Forelimb muscle (tissue), 1 donor: Measurements from ENCODE around the gene PDLIM4. TPM values are rescaled to one million over a fixed set of nuclear protein-coding genes. Genes with fewer than 3 reads are reported as not detected.

ENCODE experiments used
- DNase-seq: peaks from one replicate; pipeline ENCODE4 v3.0.0-alpha.2; 2013; ENCODE audit warnings: low read depth
- polyA plus RNA-seq: library from polyadenylated mRNA; unstranded; fragments of 120-200 nt; gene quantifications from one replicate; pipeline ENCODE4 v1.2.1, GENCODE V29; 2013; ENCODE audit not compliant: insufficient read length

PDLIM4 gene
- polyA plus RNA-seq, 1 donor: 66.2 TPM

DNA sequence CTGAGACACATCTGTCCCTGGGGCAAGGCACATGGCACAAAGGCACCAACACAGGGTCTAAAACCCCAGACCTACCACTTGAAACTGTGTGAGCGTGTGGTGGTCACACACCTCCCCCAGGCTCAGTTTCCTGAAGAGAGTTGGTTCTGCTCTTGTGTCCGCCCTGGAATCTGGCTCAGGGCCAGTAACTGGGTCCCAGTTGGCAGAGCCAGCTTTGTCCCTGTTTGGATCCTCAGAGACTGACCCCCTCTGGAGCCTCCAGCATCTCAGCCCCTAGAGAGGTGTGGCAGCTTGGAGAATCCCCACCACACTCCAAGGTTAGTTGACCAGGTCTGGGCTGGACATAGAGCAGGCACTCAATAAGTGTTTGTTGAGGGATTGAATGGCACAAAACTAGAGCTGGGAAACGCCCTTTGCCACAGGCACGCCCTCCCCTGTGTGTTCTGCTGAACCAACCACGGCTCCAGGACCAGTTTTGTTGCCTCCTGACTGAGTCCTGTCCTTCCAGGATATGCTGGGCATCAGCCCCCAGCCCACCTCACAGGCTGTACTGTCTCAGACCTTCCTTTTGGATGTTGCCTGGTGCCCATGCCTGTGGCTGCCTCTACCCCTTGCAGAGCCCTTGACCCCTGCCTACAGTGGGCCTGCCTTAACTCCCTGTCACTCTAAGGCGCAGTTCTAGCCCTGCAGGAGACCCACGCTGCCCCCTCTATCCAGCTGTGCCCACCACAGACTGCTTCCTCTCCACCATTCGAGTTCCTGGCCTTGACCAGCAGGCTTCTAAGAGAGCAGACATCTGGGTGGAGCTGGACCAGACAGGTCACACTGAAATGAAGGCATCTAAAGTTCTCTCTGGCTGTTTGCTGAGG is 3.8 kb upstream of the PDLIM4 start:
- DNase-seq: no peak

DNA sequence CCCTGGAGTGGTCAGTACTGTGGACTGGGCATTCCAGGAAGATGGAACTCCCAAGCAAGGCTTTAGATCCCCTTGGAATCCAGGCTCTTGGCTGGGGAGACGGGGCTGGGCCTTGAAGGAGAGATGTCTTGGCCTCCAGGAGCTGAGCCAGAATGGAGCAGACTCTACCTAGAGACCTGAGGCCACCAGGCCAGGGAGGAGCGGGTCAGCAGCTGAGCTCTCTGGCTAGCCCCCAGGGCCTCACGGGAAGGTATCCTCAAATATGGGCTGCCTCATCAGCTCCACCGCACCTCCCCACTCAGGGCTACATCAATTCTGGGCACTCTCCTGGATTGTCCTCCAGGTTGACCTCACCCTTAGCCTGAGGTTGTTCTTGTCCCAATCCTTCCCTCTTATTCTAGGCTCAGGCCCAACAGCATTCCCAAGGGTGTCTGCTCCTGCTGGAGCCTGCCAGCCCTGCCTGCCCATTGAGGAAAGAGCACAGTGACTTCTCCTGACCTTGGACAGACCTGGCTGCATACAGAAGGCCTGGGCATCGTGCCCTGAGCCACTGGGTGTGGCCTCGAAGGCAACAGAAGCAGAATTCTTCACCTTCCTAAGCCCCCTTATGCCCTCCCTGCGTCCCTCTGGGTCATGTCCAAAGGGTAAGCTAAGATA is 3.0 kb upstream of the PDLIM4 start:
- no peak for DNase-seq

- DNase-seq: no peak
These were observed 1.3 kb upstream of the PDLIM4 start for GRCh38 chr5:132256086-132256782.

DNA sequence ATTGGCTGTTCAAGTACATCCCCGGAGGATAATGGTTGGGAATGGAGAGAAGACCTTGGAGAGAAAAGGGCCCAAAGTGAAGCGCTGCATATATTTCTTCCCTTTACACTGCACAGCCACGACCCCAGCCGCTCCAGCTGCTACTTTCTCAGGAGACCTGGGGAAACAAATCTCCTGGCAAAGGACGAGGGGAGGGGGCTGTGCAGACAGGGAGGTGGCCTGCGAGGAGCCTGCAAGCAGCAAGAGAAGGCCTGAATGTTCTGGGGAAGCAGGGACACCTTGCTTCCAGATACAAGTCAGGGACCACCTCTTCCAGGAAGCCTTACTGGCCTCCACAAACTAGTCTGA is 739 bp upstream of the PDLIM4 start:
- no peak for DNase-seq

- no peak for DNase-seq
These were observed 889 bp downstream of the PDLIM4 start for GRCh38 chr5:132258102-132259068.

DNA sequence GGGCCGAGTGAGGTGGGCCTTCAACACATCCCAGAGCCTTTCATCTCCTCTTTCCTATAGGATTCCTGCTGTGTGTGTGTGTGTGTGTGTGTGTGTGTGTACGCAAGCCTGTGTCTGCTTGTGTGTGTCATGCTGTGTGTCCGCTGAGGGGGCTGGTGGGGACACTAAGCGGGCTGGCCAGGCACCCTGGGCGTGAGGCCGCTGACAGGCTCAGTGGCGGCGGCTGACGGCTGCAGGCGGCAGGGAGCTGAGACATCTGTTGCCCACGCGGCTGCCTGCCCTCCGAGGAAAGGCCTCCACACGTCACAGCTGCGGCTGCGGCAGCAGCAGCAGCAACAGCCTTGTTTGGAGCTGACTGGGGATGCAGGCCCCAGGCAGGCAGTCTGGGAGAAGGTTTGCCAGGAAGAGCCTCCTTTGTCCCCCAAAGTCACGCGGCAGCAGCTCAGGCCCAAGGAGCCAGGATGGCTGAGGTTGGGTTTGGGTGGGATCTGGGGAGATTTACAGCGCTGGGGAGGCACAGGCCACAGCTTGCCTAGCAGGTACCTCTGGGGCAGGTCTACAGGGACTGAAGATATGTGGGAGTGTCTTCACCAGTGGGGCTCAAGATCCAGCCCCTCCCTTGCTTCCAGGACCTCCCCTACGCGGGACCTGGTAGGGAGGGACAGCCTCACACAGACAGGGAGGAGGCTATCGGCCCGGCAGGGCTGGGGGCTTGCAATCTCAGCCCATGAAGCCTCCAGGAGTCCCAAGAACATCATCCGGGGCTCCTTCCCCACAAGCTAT is 1.8 kb downstream of the PDLIM4 start:
- no peak for DNase-seq

DNA sequence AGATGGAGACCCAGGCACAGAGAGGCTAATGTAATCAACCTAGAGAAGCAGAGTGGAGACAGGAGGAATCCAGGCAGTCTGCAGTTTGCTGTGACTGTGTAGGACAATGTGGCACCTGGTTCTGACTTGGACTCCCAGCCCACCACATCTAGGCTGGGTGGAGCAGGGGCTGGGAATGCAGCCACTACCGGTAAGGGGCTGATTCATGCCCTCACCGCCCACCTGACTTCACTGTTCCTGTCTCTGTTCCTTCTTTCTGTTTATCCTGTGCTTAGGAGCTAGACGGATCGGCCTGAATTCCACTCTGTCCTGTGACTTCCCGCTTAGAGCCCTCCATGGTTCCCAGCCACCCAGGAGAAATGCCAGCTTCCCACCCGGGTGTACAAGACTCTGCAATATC is 2.6 kb downstream of the PDLIM4 start:
- no peak for DNase-seq

DNA sequence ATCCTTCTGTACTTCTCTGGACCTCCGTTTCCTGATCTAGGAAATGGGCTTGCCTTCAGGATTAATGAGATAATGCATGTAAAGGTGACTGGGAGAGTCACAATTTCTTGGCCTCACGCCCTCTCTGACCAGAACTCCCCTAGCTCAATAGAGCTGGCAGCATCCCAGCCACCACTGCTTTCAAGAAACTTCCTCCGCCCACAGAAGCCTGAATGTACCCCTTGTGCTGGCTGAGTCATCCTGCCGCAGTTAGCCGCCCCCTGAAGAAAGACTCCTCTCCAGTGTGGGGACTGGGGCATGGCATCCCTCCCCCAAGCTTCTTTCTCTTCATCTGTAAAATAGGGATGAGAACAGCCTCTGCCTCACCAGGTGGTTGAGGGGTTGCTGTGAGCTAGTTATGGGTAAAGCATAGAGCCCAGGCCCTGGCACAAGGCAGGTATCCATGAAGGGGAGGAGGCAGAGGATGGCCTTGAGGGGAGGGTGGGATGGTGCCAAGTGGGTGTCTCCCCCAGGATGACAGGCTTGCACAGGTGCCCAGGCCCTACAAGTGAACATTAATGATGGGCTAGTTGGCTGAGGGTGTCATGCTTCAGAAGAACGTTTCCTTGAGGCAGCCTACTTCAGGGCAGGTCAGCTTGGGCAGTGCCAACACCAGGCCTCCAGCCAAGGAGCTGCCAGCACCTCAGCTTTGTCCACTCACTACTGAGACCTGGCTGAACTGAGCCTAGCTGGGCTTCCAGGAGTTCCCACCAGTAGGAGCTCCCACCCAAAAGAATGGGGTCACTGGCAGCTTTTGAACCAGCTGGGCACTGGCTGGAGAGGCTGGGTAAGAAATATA is 3.4 kb downstream of the PDLIM4 start:
- no peak for DNase-seq

GRCh38 chr5:132261881-132262845 is 4.7 kb downstream of the PDLIM4 start:
- DNase-seq: no peak

DNA sequence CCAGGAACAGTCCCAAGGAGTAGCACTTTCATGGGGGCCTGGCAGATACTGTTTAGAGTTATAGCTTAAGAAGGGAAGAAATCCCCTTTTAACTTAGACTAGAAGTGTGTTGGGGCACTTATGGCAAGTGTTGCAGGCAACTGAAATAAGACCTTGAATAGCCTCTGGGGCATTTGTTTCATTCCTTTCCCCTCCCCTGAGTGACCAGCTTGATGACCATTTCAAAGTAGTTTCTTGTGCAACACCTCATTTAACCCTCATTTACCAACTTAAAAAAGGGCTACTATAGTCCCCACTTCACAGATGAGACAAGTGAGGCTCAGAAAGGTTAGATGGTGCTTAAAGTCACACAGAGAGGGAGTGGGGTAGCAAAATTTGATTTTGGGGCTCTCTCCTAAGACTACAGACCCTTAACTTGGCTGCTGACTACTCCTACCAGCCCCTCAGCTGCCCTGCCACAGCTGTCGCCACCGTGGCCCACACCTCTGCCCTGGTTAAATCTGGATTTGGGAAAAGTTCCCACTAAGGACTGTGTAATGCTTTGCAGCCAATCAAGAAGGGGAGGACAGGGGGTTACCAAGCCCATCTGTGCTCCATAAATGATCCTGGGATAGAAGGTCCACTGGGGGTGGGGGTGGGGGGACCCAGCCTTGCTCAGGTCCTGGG is 5.5 kb downstream of the PDLIM4 start:
- DNase-seq: no peak

GRCh38 chr5:132263548-132264261 is 6.2 kb downstream of the PDLIM4 start:
- no peak for DNase-seq

DNA sequence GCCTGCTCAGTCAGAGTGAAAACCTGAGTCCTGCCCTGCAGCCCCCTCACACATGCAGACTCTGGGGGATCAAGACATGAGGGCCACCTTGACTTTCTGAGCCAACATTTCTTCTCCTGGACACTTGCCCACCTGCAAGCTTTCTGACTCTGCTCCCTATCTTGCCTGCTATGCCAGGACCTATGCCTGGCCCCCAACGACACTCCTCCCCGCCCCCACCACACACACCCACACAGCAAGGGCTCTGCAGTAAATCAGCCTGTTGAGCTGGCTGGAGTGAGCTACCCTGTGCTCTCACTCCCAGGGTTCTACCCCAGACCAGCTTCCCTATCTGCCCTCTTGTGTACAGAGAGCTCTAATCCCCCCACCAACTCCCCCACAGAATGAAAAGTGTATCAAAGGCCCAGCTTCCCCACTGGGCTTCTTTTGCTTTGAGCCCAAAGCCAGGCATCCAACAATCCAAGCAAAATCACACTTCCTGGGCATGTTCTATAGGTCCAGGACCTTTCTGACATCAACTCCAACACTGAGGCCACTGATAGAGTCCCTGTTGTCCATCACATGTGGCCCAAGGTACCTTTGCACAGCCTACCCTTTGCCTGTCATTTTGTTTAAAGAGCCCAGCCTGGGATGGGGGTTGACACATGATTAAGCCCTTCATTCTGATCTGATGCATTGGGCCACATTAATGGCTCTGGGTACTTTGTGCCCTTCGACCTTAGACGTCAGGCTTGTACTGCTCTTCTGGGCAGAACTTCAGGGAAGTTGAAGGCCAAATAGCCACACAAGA is 7.2 kb downstream of the PDLIM4 start:
- DNase-seq: no peak

- peak; percentile 83 for DNase-seq
These were observed 8.0 kb downstream of the PDLIM4 start for GRCh38 chr5:132265336-132266030.

DNA sequence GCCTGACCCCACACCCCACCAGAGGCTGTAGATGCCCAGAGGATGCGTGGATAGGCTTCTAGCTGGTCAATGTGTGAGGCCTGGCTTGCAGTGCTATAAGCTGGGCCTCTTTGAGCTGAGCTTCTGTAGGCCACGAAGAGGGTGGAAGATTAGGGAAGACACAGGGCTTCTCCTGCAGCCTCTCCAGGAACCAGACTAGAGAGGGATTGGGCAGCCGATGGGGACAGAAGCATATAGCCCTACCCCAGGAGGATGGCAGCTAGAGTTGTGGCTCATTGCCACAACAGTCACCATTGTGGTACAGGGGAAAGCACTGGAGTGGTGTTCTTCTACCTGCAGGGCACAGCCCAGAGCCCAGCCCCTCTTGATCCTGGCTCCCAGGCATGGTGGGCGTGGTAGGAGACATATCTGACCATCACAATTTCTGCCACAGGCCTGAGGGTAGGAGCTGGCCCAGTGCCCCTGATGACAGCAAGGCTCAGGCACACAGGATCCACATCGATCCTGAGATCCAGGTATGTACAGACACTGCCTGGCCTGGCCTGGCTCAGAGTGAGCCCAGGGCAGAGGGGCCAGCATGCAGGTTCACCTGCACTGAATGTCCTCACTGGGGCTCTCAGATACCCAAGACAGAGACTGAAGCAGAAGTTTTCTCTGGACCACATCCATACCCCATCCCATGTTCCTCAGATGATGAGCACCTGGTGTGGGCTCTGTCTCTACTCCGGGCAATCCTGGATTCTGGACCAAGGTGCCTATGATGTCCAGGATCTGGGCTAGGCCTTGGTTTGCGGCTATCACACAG is 8.7 kb downstream of the PDLIM4 start:
- no peak for DNase-seq

DNA sequence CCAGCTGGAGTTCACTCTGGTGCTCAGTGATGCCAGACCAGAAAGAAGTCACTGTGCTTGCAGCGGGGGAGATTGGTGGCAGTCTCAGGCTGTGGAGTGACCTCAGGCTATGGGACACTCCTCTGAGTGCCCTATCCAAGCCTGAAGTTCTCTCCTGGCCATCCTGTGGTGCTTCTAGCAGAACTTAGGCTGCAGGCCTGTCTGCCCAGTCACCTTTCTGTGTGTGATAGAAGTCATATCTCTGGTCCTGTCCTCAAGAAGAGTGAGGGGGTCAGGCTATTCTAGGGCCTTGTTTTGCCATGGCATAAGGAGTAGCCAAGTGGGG is 9.3 kb downstream of the PDLIM4 start:
- no peak for DNase-seq
